Small intestine (tissue), 16 donors: ENCODE data around the gene SYTL1. TPM values are rescaled to one million over a fixed set of nuclear protein-coding genes. Genes with fewer than 3 reads are reported as not detected.
A peak's percentile ranks its signal among the peaks of the same experiment; 100 is the strongest.

Experiments
- DNase-seq, 2 donors: peaks; one replicate each; pipeline versions ENCODE4 v3.0.0 to v3.0.0-alpha.2; 2013
- FAIRE-seq: peaks from 2 replicates; lab custom pipeline; 2012; peaks lifted over from hg19 to GRCh38; lab: Jason Lieb, UNC
- H3K27ac ChIP-seq, 3 donors: one replicate each; pipeline ENCODE4 v1.5.1; 2013; ENCODE audit warnings: low read length in 2 of 3, mild to moderate bottlenecking in 2 of 3, control low read depth in 1 of 3, inconsistent platforms in 1 of 3, low read depth in 1 of 3, moderate library complexity in 1 of 3
- H3K27me3 ChIP-seq, 3 donors: one replicate each; pipeline ENCODE4 v1.6.1; 2013; ENCODE audit warnings: low read length in 3 of 3, inconsistent platforms in 1 of 3; ENCODE audit not compliant: control insufficient read depth in 3 of 3, insufficient read depth in 3 of 3
- H3K36me3 ChIP-seq, 3 donors: one replicate each; pipeline ENCODE4 v1.6.1; 2013; ENCODE audit warnings: low read length in 3 of 3, inconsistent platforms in 1 of 3, low read depth in 1 of 3, mild to moderate bottlenecking in 1 of 3, moderate library complexity in 1 of 3; ENCODE audit not compliant: control insufficient read depth in 3 of 3, insufficient read depth in 2 of 3
- H3K4me1 ChIP-seq, 3 donors: one replicate each; pipeline ENCODE4 v1.6.1; 2013; ENCODE audit warnings: low read length in 2 of 3, inconsistent platforms in 1 of 3, low read depth in 1 of 3, mild to moderate bottlenecking in 1 of 3, moderate library complexity in 1 of 3; ENCODE audit not compliant: control insufficient read depth in 3 of 3, insufficient read depth in 2 of 3
- H3K4me3 ChIP-seq, 3 donors: one replicate each; pipeline ENCODE4 v1.5.1; 2013; ENCODE audit warnings: low read length in 3 of 3, control low read depth in 1 of 3, inconsistent platforms in 1 of 3, low read depth in 1 of 3, mild to moderate bottlenecking in 1 of 3, moderate library complexity in 1 of 3
- H3K9me3 ChIP-seq, 2 donors: one replicate each; pipeline ENCODE4 v1.6.1; 2013; ENCODE audit warnings: low read depth in 1 of 2, low read length in 1 of 2; ENCODE audit not compliant: control insufficient read depth in 2 of 2, insufficient read depth in 1 of 2
- WGBS, 3 donors: extraction: QIAGEN DNeasy Blood & Tissue Kit; methylation state at CpG; one replicate each; pipeline ENCODE4 v1.1.7; 2013; 5-methylcytosine and 5-hydroxymethylcytosine counted together
- long read RNA-seq, 10 donors: transcript quantifications; one replicate each; lab custom pipeline, GENCODE V29; 2026
- polyA plus RNA-seq, 4 donors: library from polyadenylated mRNA; stranded (reverse) in 3 of 4; unstranded in 1 of 4; fragments of 200-250 nt in 3 of 4; fragments of 120-200 nt in 1 of 4; gene quantifications; one replicate each; pipeline versions ENCODE4 v1.2.1 to v1.2.3, GENCODE V29; 2013
- donor health status: healthy with polysubstance abuse.
- donor health status: control.
- donor health status: control.
- donor health status: Bipolar disorder and iron deficiency.
- donor health status: healthy.

The SYTL1 gene
- 10 to 100 TPM in 1 of 4 donors, 1 to 10 TPM in 3; 2.5 to 24.1 (median 7.3) TPM for polyA plus RNA-seq
- long read RNA-seq, donor 1, result 0 reads
- long read RNA-seq, donor 2, result 0 reads
- long read RNA-seq, donor 3, partial matches to known transcripts, result 0 of 3 reads
- long read RNA-seq, donor 3, other reads (novel, unspliced or antisense), result 0 of 3 reads
- long read RNA-seq, donor 4, partial matches to known transcripts, result 0 of 1 reads
- long read RNA-seq, donor 4, other reads (novel, unspliced or antisense), result 0 of 1 reads
- long read RNA-seq, donor 5, partial matches to known transcripts, result 0 of 2 reads
- long read RNA-seq, donor 5, other reads (novel, unspliced or antisense), result 0 of 2 reads
- long read RNA-seq, donor 6, result 0 reads
- long read RNA-seq, donor 7, result 0 reads
- long read RNA-seq, donor 8, partial matches to known transcripts, result 0 of 3 reads
- long read RNA-seq, donor 8, other reads (novel, unspliced or antisense), result 0 of 3 reads
- long read RNA-seq, donor 9, partial matches to known transcripts, result 0 of 1 reads
- long read RNA-seq, donor 9, other reads (novel, unspliced or antisense), result 0 of 1 reads
- long read RNA-seq, donor 10, partial matches to known transcripts, result 0 of 4 reads
- long read RNA-seq, donor 10, other reads (novel, unspliced or antisense), result 0 of 4 reads

- FAIRE-seq (no peak), DNase-seq (peak; percentile 63 to 77)
- H3K9me3 ChIP-seq, result no peaks in the 10 kb centered on the region
- peak within 1 kb of the TSS; percentile 36 to 64 (median 44) for H3K4me3 ChIP-seq
- H3K27me3 ChIP-seq, result no peaks in the 10 kb centered on the region
- H3K4me1 ChIP-seq, result peaks cover 0 to 17% (median 0%) of the 10 kb centered on the region in 3 donors
- 15 to 21% (median 17%) methylated on average over 22 of the region's 22 CpGs for WGBS, 3 donors
- peak within 1 kb of the TSS; percentile 37 to 79 (median 44) for H3K27ac ChIP-seq
- peaks cover 0 to 26% (median under 1%) of the 10 kb centered on the region in 3 donors for H3K36me3 ChIP-seq
Measured at GRCh38 chr1:27341525-27342252, at the start of gene SYTL1. Gene SYTL1 (plus strand): TSS chr1:27342022. CDS start chr1:27345335, 3,313 bp downstream.

GRCh38 chr1:27292106-27292505 is 49.7 kb upstream of the SYTL1 start:
- peaks cover 0 to 50% (median 7%) of the 10 kb centered on the region in 3 donors for H3K36me3 ChIP-seq
- H3K4me3 ChIP-seq, result no peak overlapping the region
- DNase-seq (peak; percentile 37 to 66), FAIRE-seq (no peak)
- H3K9me3 ChIP-seq, result no peaks in the 10 kb centered on the region
- no peaks in the 10 kb centered on the region for H3K27me3 ChIP-seq
- peaks cover 0 to 40% (median 9%) of the 10 kb centered on the region in 3 donors for H3K4me1 ChIP-seq
- peak overlapping the region in 2 of 3 donors; percentile 64 to 73 for H3K27ac ChIP-seq
- WGBS, 3 donors, result 60 to 81% (median 64%) methylated on average over 5 of the region's 5 CpGs

DNA sequence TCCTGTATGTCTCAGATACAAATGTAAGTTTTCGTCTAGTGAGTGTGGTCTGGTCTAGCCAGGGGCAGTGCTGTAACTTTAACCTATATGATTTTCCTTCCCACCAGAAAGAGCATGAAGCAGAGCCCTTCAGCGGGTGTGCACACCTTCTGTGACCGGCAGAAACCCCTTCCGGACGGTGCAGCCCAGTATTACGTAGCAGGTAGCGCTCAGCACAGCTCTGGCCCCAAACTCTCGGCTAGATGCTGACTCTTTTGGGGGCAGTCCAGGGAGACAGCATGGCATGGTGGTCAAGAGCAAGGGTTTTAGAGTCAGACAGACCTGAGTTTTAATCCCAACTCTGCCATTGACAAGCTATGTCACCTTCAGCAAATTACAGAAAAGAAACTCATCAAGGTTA is 47.9 kb upstream of the SYTL1 start:
- Histone ChIP-seq H3K9me3 (no peaks in the 10 kb centered on the region), H3K4me3 (no peak overlapping the region), H3K36me3 (peaks cover 3 to 59% (median 8%) of the 10 kb centered on the region in 3 donors), H3K27ac (no peak overlapping the region), H3K27me3 (no peaks in the 10 kb centered on the region), H3K4me1 (peaks cover 0 to 34% (median 6%) of the 10 kb centered on the region in 3 donors)
- WGBS, 3 donors, result 94 to 98% (median 97%) methylated on average over 8 of the region's 8 CpGs
- FAIRE-seq, result no peak
- no peak for DNase-seq

- H3K4me1 ChIP-seq, result peaks cover 0 to 28% (median 2%) of the 10 kb centered on the region in 3 donors
- FAIRE-seq (no peak), DNase-seq (peak; percentile 61 to 64)
- no peaks in the 10 kb centered on the region for H3K9me3 ChIP-seq
- 37 to 39% (median 38%) methylated on average over 10 of the region's 10 CpGs for WGBS, 3 donors
- no peaks in the 10 kb centered on the region for H3K27me3 ChIP-seq
- H3K4me3 ChIP-seq, result no peak overlapping the region
- H3K36me3 ChIP-seq, result peaks cover 3 to 81% (median 9%) of the 10 kb centered on the region in 3 donors
- H3K27ac ChIP-seq, result no peak overlapping the region
Measured at GRCh38 chr1:27296773-27297291, 45.0 kb upstream of the SYTL1 start.

DNA sequence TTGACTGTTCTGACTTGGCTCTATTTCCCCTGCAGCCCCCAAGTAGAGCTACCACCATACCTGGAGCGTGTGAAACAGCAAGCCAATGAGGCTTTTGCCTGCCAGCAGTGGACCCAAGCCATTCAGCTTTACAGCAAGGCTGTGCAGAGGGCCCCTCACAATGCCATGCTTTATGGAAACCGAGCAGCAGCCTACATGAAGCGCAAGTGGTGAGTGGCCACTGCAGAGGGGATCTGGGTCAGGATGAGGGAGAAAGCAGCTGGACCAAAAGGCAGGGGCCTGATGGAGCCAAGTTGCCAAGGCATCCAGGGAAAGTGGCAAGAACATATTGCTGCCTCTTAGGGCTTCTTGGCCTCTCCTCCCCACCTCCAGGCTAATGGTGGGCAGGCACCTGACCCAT is 43.9 kb upstream of the SYTL1 start:
- WGBS, 3 donors, result 92 to 98% (median 94%) methylated on average over 3 of the region's 3 CpGs
- Histone ChIP-seq H3K9me3 (no peaks in the 10 kb centered on the region), H3K27ac (peak overlapping the region in 1 of 3 donors; percentile 83), H3K36me3 (peaks cover 3 to 82% (median 9%) of the 10 kb centered on the region in 3 donors), H3K4me3 (no peak overlapping the region), H3K27me3 (no peaks in the 10 kb centered on the region), H3K4me1 (peaks cover 0 to 17% (median 0%) of the 10 kb centered on the region in 3 donors)
- FAIRE-seq, result no peak
- DNase-seq, result no peak

DNA sequence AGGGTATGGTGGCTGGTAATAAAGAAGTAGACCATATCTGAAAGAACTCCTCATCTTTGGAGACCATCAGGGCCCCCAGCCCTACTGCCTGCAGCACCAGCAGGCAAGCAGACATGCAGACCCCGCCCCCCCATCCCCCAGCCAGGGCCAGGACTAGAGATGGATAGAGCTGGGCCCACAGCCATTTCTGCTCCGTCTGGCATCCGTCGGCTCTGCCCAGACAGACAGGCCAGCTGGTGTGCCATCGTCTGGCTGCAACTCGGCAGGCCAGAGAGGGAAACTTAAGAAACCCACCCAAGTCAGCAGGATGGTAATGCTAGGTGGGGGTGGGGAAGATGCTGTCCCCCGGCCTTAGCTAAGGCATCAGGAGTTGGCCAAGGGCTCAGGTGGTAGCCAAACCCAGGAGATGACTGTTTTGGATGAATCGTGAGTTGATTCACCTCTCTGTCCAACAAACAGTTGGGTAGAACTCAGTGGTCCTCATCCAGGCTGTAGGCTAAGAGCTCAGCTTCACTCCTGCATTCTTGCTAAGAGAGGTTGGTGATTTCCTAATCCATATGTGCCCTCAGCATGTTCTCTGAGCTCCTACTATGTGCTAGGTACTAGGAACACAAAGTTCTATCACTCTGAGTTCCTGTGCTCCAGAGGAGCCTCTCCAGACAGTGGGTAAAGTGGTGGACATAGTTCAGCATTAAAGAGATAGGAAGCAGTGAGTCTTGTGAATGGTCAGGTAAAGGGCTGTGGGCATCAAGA is 43.0 kb upstream of the SYTL1 start:
- Histone ChIP-seq H3K27ac (peak overlapping the region in 2 of 3 donors; percentile 51 to 83), H3K27me3 (no peaks in the 10 kb centered on the region), H3K36me3 (peaks cover 0 to 86% (median 12%) of the 10 kb centered on the region in 3 donors), H3K4me3 (no peak overlapping the region), H3K4me1 (peaks cover 0 to 17% (median 0%) of the 10 kb centered on the region in 3 donors), H3K9me3 (no peaks in the 10 kb centered on the region)
- no peak for FAIRE-seq
- WGBS, 3 donors, result 76 to 86% (median 80%) methylated on average over 8 of the region's 8 CpGs
- DNase-seq, result no peak

GRCh38 chr1:27299385-27300271 is 42.2 kb upstream of the SYTL1 start:
- FAIRE-seq, result no peak
- Histone ChIP-seq H3K9me3 (no peaks in the 10 kb centered on the region), H3K4me1 (peaks cover 0 to 17% (median 0%) of the 10 kb centered on the region in 3 donors), H3K27me3 (no peaks in the 10 kb centered on the region), H3K4me3 (no peak overlapping the region), H3K36me3 (peaks cover 0 to 88% (median 12%) of the 10 kb centered on the region in 3 donors), H3K27ac (peak overlapping the region in 2 of 3 donors; percentile 83 to 84)
- DNase-seq, result peak in 1 of 2 donors; percentile 39
- WGBS, 3 donors, result 66 to 79% (median 78%) methylated on average over 14 of the region's 14 CpGs
